HG03521 (cell line): ENCODE measurements around the gene CRNKL1.
"Not testable (repeated sequence)": the region's sequence is repeated elsewhere in the genome, so short reads cannot be mapped to it uniquely, and the experiment has no call there.

Experiments
- ATAC-seq: cut with Tn5 transposase; IDR thresholded peaks from one replicate; pipeline ENCODE4 v1.9.1; 2021; ENCODE audit warnings: mild to moderate bottlenecking, moderate library complexity; ENCODE audit not compliant: unreplicated experiment

Gene CRNKL1

GRCh38 chr20:20010639-20011500, 41.4 kb downstream of the CRNKL1 start:
- ATAC-seq: no peak

DNA sequence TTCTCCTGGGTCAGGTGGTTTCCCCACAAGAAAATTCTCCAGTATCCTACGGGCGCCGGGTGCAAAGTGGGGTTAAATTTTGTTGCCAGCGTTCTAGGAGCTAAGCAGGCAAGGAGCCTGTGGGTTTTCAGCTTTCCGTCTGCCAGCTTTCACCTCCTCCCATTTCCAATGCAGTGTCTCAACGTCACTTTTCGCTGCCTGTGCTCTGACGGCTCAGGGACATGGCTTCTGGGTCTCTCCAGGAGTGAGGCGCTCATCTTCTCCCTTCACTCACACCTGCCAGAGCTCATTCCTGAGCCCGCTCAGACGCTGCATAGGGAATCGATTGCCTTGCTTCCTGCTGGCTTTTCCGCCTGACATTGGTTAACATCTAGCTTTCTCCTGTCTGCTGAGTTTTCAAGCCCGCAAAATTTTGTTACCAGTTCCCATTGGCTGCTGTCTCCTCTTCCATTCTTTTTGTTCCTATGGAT, 42.4 kb downstream of the CRNKL1 start:
- ATAC-seq: no peak

DNA sequence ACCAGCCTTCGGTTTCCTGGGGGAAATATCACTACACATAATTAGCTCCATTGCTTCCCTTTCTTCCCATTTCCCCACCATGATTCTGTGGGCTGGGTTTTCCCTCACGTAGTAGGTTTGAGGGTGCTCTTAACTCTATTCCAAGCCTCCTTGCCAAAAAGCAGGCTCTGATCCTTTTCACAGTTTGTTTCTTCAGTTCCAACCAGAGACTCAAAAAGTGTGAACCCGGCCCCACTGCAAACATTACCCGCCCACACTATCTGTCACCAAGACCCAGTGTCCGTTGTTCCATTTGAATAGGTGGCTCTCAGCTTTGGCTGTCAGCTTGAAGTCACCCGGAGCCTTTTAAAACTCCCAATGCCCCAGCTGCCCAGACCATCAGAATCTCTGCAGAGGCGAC, 46.9 kb downstream of the CRNKL1 start:
- ATAC-seq: no peak

- not testable (repeated sequence) for ATAC-seq
These were observed 48.3 kb downstream of the CRNKL1 start for GRCh38 chr20:20003955-20004322.

- no peak for ATAC-seq
These were observed 49.0 kb downstream of the CRNKL1 start for GRCh38 chr20:20003031-20003954.

DNA sequence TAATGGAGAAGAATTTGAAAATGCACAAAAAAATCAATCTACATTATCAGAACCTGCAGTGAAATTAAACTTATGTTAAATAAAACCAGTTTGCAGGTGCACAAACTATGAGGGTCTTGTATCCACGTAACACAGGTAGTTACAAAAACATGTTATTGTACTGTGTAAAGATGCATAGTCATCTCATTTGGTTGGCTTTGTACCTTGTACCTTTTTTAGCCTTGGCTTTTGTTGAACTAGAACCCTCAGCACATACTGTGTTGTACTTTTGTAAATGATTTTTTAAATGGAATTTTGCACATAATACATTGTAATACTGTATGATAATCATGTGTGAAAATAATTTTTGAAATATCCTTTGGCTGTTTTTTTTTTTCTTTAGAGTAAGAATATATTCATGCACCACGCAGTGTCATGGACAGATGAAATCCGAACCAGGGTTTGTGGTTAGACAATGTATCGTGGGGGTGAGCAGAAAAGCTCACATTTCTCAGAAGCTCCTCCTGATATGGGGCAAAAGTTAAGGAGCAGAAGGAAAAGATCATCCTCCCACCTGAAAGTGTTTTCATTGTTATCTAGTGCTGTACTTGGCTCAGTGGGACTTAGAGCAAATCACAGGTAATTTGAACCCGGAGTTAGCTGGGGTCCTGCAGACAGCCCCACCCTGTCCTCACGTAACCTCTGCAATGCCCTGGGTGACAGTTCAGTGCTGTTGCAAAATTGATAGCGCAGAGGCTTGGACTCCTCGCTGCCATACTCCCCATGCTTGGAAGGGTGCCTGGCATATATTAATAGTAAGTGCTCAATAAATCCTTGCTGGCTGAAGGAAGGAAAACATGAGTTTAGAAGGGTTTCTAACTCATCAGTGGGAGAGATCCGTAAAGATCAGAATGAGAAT, 49.9 kb downstream of the CRNKL1 start:
- no peak for ATAC-seq

DNA sequence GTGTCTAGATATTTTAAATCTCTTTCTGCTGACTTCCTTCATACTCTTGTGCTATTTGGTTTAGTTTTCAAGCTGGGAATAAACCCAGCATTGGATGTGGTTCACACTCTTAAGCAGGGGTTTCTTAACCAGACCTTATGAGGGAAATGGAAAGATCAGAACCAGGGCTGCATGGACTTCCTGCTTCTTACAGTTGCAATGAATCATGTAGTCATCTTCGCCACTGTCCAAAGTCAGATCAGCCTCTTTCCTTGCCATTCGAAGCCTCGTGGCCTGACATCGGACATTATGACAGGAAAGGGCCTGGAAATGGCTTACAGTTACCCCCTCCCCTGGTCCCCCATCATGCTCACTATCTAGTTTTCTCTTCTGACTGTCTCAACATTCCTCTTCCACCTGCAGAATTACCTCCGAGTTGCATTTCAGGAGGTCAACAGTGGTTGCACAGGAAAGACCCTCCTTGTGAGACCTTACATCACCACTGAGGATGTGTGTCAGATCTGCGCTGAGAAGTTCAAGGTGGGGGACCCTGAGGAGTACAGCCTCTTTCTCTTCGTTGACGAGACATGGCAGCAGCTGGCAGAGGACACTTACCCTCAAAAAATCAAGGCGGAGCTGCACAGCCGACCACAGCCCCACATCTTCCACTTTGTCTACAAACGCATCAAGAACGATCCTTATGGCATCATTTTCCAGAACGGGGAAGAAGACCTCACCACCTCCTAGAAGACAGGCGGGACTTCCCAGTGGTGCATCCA, 51.9 kb downstream of the CRNKL1 start:
- no peak for ATAC-seq

DNA sequence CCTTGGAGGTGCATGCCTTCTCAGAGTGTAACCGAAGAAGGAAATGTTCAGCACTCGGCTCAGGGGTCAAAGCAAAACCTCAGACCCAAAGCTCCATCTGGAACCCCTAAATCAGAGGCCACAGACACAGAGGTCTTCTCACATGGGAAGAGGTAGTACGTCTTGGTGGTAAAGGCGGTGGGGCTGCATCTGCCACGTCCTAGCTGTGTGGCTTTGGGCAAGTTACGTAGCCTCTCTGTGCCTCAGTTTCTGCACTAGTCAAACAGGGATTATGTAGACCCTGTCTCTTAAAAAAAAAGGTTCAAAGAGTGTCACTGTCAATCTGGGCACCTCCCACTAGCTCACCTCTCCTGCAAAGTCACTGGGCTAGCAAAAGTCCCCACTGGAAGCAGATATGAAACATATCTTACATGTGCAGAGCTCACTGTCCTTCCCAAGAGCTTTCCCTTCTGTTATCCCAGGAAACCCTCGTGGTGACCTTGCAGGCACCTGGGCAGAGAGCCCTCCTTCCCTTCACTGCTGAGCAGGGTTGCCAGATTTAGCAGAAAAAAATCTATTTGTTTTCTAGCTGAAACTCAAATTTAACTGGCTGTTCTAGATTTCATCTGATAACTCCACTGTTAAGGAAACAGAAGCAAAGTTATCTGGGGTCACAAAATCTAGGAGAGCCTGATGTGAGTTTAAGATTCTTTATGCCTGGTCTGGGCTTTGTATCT, 53.1 kb downstream of the CRNKL1 start:
- no peak for ATAC-seq

- no peak for ATAC-seq
These were observed 55.3 kb downstream of the CRNKL1 start for GRCh38 chr20:19996917-19997316.

GRCh38 chr20:19996222-19996621, 56.0 kb downstream of the CRNKL1 start:
- no peak for ATAC-seq

DNA sequence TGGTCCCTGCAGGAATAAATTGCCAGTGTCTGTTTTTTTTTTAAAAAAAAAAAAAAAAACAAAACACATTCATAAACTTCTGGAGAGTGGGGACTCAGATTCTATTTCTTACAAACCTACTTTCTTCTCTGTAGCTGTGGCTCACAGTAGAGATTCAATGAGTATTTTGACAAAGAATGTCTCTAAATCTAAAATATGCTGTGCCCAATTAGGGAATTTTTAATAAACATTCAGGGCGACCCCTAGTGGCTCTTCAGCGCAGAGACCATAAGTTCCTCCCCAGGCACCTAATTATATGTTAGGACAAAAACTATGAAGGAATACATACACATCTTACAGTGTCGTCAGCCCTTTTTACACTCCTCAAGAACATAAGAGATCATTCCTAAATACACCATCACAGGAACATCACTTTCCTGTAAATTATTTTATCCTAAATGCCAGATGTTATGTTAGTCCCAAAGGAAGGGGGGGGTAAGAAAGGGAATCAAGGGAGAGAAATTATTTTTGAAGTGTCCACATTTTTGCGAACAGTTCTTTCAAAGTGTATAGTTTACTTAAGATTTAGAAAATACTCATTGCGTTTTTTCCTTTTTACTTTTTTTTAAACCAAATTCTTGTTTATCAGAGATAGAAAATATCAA, 56.9 kb downstream of the CRNKL1 start:
- no peak for ATAC-seq

DNA sequence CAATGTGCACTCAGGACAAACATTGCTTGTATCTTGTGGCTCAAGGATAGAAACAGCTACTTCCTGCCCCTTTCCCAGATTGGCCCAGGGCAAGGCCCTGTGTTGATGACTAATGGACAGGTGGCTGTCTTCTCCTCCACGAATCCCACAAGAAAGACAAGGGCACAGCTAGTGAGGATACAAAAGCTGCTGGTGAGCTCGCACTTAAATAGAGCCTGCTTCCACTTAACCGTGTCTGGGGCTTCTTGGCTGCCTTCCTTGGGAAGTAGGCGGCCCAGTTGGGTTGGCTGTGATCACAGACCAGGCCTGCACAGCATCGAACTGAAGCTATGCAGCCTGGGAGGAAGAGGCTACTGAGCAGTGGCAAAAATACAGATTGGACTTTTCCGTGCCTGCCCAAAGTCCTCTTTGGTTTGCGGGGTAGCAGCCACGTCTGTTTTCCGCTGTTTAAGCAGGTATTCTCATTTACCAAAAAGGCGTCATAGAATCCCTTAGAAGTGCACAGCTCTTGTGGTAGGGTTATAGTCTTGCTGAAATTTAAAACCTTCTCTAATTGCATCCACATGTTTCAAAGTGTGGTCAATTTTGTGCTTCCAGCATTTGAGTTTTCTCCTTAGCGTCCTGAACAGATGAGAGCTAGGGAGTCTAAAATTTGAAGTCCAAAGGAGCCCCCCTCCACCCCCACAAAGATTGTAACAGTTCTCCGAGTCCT, 58.2 kb downstream of the CRNKL1 start:
- ATAC-seq: no peak

- ATAC-seq: no peak
These were observed 59.0 kb downstream of the CRNKL1 start for GRCh38 chr20:19992996-19993908.

GRCh38 chr20:19991854-19992253, 60.4 kb downstream of the CRNKL1 start:
- ATAC-seq: no peak

GRCh38 chr20:19991308-19991707, 61.0 kb downstream of the CRNKL1 start:
- ATAC-seq: no peak

DNA sequence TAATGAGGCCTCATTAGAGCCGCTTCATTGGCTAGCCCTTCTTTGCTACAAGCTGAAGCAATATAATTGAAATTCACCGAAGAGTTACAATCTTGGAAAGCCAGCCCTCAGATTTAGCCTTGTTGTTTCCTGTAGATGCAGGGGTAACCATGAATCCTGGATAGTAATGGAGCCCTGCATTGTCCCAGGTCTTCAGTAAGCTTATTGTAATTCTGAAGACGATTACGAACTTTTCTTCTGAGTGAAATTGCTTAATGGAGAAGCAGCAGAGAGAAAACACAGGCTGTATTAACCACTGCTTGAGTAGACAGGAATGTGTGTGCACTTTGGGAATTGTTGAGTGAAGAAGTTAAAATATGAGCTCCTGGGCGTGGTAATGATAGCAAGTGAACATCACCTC, 61.4 kb downstream of the CRNKL1 start:
- no peak for ATAC-seq

DNA sequence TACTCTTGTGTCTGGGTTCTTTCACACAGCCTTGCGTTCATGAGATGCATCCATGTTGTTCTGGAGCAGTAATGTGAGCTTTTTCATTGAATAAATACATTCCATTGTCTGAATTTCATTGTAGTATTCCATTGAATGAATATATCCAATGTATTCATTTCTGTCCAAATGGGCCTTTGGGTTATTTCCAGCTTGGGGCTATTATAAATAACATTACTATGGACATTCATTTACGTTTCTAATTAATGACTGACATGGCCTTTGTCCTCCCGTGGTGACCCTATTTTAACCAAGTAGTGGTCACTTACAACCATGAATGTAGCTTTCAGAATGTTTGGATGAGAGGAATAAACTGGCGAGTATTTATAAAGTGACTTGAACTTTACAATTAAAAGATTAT, 65.2 kb downstream of the CRNKL1 start:
- ATAC-seq: no peak
